ENCODE measurements around the gene ADGRD1.
"Not testable (repeated sequence)": the region's sequence is repeated elsewhere in the genome, so short reads cannot be mapped to it uniquely, and the experiment has no call there.

Gene ADGRD1

GRCh38 chr12:130937063-130937462 is 16.6 kb upstream of the ADGRD1 start:
- no peak for TF ChIP-seq CTCF (IDR thresholded peaks at IDR 0.05; ENCODE audit: low read length, missing control alignments)
- H3K4me3 ChIP-seq (replicated peaks; ENCODE audit: low read depth, low read length): no peak overlapping the region
- no peak for DNase-seq (ENCODE audit: low read depth)

GRCh38 chr12:130937546-130937945 is 16.2 kb upstream of the ADGRD1 start:
- H3K4me3 ChIP-seq (replicated peaks; ENCODE audit: low read depth, low read length); DNase-seq (ENCODE audit: low read depth): not testable (repeated sequence)

- DNase-seq (ENCODE audit: low read depth): no peak
- TF ChIP-seq CTCF (IDR thresholded peaks at IDR 0.05; ENCODE audit: low read length, missing control alignments): no peak
- H3K4me3 ChIP-seq (replicated peaks; ENCODE audit: low read depth, low read length): no peak overlapping the region
Measured at GRCh38 chr12:130938186-130938585, 15.5 kb upstream of the ADGRD1 start.

GRCh38 chr12:130944878-130945277 is 8.8 kb upstream of the ADGRD1 start:
- TF ChIP-seq CTCF (IDR thresholded peaks at IDR 0.05; ENCODE audit: low read length, missing control alignments): no peak
- H3K4me3 ChIP-seq (replicated peaks; ENCODE audit: low read depth, low read length): no peak overlapping the region
- DNase-seq (ENCODE audit: low read depth): no peak

- no peak for TF ChIP-seq CTCF (IDR thresholded peaks at IDR 0.05; ENCODE audit: low read length, missing control alignments)
Measured at GRCh38 chr12:130945786-130946492, 7.8 kb upstream of the ADGRD1 start.

GRCh38 chr12:130947028-130947613 is 6.6 kb upstream of the ADGRD1 start:
- no peak overlapping the region for H3K4me3 ChIP-seq (replicated peaks; ENCODE audit: low read depth, low read length)
- no peak for DNase-seq (ENCODE audit: low read depth)
- TF ChIP-seq CTCF (IDR thresholded peaks at IDR 0.05; ENCODE audit: low read length, missing control alignments): no peak

More at GRCh38 chr12:130945786-130946492, 7.8 kb upstream of the ADGRD1 start:
- DNase-seq (ENCODE audit: low read depth): peak; percentile 49
- H3K4me3 ChIP-seq (replicated peaks; ENCODE audit: low read depth, low read length): no peak overlapping the region

- no peak for DNase-seq (ENCODE audit: low read depth)
- no peak overlapping the region for H3K4me3 ChIP-seq (replicated peaks; ENCODE audit: low read depth, low read length)
- no peak for TF ChIP-seq CTCF (IDR thresholded peaks at IDR 0.05; ENCODE audit: low read length, missing control alignments)
Measured at GRCh38 chr12:130948136-130948535, 5.6 kb upstream of the ADGRD1 start.

Data from fibroblast of pulmonary artery (primary cell).